8988T (cell line): ENCODE results near the gene CHRM2.

ENCODE experiments used
- DNase-seq: peaks from one replicate; pipeline ENCODE4 v3.0.0; 2011

The CHRM2 gene

GRCh38 chr7:136964347-136964746 is 95.9 kb downstream of the CHRM2 start:
- DNase-seq: no peak

DNA sequence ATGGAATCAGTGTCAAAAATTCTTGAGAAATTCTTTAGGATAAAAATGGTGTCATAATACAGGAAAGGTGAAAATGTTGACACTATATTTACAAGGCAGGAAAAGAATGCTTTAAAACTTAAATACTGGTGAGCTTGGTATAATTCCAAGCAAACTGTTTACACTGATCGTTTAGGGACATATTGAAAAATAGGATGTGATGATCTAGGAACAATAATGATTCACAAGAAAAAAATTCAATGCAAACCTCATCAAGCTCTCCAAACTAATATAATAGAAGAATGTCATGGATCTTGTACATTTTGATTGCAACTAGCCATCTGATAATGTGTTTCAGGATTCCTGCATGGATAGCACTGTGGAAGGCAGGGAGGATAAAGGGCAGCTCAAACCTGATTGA is 98.4 kb downstream of the CHRM2 start:
- DNase-seq: no peak

GRCh38 chr7:136969761-136970160 is 101.3 kb downstream of the CHRM2 start:
- no peak for DNase-seq

GRCh38 chr7:136971776-136972175 is 103.3 kb downstream of the CHRM2 start:
- no peak for DNase-seq

GRCh38 chr7:136976504-136977251 is 108.2 kb downstream of the CHRM2 start:
- no peak for DNase-seq

- DNase-seq: no peak
Observed at GRCh38 chr7:136993377-136993776, 124.9 kb downstream of the CHRM2 start.

DNA sequence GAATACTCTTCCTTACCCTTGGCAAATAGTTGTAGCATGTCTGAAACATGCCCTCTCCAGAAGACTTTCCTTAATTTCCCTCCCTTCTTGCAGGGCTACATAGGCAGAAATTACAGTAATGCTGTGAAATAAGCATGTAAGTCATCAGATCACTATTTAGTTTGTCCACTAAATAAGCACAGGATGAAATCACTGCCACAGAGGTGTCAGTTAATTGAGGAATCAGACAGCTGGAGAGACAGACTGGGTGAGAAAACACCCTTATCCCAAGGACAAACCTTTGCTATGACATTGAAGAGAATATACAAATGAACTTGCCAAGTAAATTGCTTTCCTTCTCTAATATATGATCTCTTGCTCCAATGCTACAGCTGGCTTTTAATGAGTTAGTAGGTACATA is 129.3 kb downstream of the CHRM2 start:
- no peak for DNase-seq

GRCh38 chr7:136998495-136998894 is 130.0 kb downstream of the CHRM2 start:
- DNase-seq: no peak

DNA sequence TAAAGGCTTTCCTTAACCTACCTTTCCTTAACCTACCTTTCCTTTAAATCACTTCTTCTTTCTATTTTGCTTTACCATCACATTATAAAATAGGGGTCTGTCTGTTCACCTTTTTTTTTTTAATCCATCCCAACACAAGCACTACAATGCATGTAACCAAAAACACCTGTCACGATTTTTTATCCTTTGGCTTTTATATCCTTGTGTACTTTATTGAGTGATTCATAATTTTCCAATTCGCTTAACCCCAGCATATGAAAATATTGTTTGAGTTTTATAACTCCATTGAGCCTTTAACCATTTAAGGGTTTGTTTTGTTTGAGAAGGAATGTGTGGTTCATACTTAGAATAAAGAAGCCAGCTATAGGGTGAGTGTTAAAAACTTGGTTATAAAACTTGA is 132.2 kb downstream of the CHRM2 start:
- no peak for DNase-seq

- no peak for DNase-seq
Observed at GRCh38 chr7:137001041-137001440, 132.6 kb downstream of the CHRM2 start.

- no peak for DNase-seq
Observed at GRCh38 chr7:137001478-137001877, 133.0 kb downstream of the CHRM2 start.

- no peak for DNase-seq
Observed at GRCh38 chr7:137003086-137003485, 134.6 kb downstream of the CHRM2 start.

- no peak for DNase-seq
Observed at GRCh38 chr7:137003566-137003965, 135.1 kb downstream of the CHRM2 start.

DNA sequence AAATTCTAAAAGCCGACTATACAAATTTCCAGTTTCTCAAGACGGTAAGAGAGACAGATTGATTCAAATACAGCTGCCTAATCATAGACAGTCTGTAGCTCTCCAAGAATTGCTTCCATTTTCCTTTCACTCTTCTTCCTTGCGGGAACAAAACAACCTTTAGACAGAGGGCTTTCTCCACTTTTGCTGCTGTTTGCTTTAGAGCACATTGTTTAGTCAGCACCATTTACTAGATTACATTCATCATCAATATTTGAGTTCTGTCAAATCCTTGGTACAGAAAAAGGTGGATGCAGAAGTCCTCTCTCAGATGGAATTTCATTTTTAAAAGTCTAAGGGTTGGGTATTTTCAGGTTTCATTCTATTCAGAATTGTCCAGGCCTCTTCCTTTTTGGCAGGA is 137.4 kb downstream of the CHRM2 start:
- no peak for DNase-seq

- no peak for DNase-seq
Observed at GRCh38 chr7:137006293-137006692, 137.8 kb downstream of the CHRM2 start.

GRCh38 chr7:137007001-137007694 is 138.7 kb downstream of the CHRM2 start:
- DNase-seq: no peak

DNA sequence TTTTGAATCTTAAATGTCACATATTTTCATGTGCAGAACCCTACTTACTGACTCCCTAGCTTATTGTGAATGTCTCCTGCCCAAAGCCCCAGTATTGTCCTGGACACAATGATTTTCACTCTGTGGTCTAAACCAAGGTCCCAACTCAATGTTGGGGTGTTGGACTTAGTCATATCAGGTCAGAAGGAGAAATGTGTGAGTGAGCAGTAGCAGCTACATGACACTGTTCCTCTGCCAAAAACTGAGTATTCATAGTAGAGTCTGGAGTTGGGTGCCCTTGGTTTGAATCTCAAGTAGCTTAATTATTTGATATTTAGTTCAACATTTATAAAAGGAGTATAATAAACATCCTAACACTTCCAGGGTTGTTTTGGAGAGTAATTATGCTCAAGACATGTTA is 141.0 kb downstream of the CHRM2 start:
- DNase-seq: no peak

GRCh38 chr7:137015015-137015414 is 146.6 kb downstream of the CHRM2 start:
- no peak for DNase-seq

DNA sequence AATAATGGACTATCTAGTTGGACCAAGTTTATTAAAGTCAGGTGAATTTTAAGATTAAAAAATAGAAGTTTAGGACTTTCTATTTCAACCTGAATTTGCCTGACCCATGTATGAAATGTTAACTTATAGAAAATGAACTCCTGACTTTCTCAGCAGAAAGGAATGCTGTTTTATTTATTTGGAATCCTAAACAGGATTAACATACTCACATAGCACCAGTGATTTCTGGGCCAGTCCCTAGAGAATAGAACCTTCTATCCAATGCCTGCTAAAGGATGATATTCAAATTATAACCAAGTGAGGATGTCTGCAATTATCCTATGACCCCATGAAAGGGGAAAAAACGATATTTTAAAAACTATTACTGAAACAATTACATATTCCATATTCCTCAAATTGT is 148.8 kb downstream of the CHRM2 start:
- no peak for DNase-seq

DNA sequence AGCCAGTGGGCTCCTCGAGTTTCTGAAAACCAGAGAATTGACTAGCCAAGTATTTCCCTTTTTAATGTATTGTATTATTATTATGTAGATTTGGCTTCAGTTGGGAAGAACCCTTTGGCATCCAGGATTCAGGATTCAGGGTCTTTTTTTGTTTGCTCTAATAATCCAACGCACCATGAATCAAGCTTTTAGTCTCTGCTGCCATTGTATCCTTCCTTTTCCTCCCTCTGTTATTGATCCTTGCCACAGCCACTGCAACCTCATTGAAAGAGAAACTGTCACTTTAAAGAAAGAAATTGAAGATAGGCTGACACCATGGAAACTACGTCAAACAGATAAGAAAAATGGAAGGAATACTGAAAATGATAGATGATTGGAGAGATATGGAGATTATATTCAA is 150.0 kb downstream of the CHRM2 start:
- DNase-seq: no peak

- no peak for DNase-seq
Observed at GRCh38 chr7:137020351-137020750, 151.9 kb downstream of the CHRM2 start.

DNA sequence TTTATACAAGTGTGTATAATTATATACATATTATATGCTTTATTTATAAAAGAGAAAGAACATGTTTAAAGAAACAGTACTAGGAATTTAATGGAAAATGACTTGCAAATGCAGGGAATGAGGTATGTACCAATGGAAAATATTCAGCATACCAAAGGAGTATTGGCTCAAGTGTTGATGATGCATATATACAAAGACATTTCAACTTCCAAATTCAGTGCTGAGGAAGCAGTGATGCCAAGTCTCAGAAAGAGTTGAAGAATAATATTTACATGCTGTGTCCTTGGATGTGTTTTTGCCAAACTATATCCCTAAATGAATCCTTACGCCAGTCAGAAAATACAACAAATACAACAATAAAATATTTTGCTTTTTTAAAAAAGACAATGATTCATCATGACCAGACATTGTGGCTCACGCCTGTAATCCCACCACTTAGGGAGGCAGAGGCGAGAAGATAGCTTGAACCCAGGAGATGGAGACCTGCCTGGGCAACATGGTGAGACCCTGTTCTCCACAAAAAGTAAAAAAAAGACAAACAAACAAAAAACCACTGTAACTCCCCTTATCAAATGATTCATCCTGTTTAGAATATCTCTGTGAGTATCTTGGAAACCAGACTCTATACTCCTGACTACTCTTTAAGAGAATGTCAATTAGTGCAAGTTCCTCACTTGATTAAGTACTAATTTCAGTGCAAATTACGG is 157.2 kb downstream of the CHRM2 start:
- no peak for DNase-seq

- DNase-seq: no peak
Observed at GRCh38 chr7:137026176-137026500, 157.7 kb downstream of the CHRM2 start.

DNA sequence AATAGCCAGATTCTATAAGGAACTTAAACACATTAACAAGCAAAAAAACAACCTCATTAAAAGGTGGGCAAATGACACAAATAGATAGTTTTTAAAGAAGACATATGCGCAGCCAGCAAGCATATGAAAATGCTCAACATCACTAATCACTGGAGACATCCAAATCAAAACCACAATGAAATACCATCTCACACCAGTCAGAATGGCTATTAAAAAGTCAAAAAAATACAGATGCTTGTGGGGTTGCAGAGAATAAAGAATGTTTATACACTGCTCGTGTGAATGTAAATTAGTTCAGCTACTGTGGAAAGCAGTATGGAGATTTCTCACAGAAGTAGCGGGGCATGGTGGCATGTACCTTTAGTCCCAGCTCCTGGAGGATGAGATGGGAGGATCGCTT is 164.0 kb downstream of the CHRM2 start:
- DNase-seq: no peak
